Lower lobe of right lung (tissue), 2 donors: Measurements from ENCODE around the gene PDSS1. TPM values are rescaled to one million over a fixed set of nuclear protein-coding genes. Genes with fewer than 3 reads are reported as not detected.

Experiments used
- ATAC-seq, 2 donors: fragments of 200-7000 bp; cut with Tn5 transposase; one replicate each; pipeline ENCODE4 v1.9.1; 2020 to 2022; ENCODE audit warnings: mild to moderate bottlenecking in 2 of 2, moderate library complexity in 2 of 2
- DNase-seq: peaks from one replicate; pipeline ENCODE4 v3.0.0-alpha.2; 2020
- H3K27ac ChIP-seq: fragments of 200-600 bp; one replicate; pipeline ENCODE4 v1.8.0; 2022
- H3K27me3 ChIP-seq: fragments of 200-600 bp; one replicate; pipeline ENCODE4 v1.8.0; 2022; ENCODE audit warnings: low read depth
- H3K36me3 ChIP-seq: fragments of 200-600 bp; one replicate; pipeline ENCODE4 v1.8.0; 2022; ENCODE audit warnings: mild to moderate bottlenecking
- H3K4me1 ChIP-seq: fragments of 200-600 bp; one replicate; pipeline ENCODE4 v1.8.0; 2022
- H3K4me3 ChIP-seq: fragments of 200-600 bp; one replicate; pipeline ENCODE4 v1.8.0; 2022; ENCODE audit warnings: mild to moderate bottlenecking
- H3K9me3 ChIP-seq: fragments of 200-600 bp; one replicate; pipeline ENCODE4 v1.8.0; 2022
- intact Hi-C: fragments of 100-400 bp; cut with DNase I; formaldehyde crosslinking; loops from one replicate; pipeline ENCODE4 v1.11.0; 2022
- total RNA-seq: library from RNA; stranded (reverse); fragmentation: NEBNext Ultra II Directional; extraction: Animal tissue kit (Norgen Biotek cat#: 25700); gene quantifications from one replicate; pipeline ENCODE4 v1.2.1, GENCODE V29; 2021
- TF ChIP-seq, protein P1 (sequence below): fragments of 200-600 bp; IDR thresholded peaks from one replicate; pipeline ENCODE4 v1.8.0; 2022; ENCODE audit warnings: antibody characterized with exemption, mild to moderate bottlenecking
- donor health status: DM: no; HTN: yes; CAD: no; lungs with severe emphysema.

Gene PDSS1
- total RNA-seq, 1 donor from 2014 or later: 6.4 TPM

DNA sequence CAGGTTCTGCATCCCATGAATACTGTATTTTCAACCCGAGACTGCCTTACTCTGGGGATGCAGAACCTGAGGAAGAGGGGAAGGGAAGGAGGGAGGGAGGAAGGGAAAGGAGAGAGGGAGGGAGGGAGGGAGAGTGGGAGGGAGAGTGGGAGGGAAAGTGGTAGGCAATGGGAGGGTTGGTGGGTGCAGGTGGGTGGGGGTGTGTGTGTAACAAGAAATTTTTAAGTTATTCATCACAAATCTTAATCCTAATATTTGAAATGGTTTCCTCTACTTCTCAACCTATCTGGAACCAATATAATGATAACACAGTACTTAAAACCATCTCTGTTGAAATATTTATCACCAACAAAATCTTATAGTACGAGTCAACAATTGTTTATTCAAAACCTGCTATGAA lies 68.0 kb downstream of the PDSS1 start:
- Histone ChIP-seq H3K9me3 (no peaks in the 10 kb centered on the region), H3K4me3 (no peak overlapping the region), H3K27me3 (no peaks in the 10 kb centered on the region), H3K4me1 (no peaks in the 10 kb centered on the region), H3K27ac (no peak overlapping the region), H3K36me3 (peaks cover 55% of the 10 kb centered on the region)
- DNase-seq: no peak
- no peak for ATAC-seq
- TF ChIP-seq, protein P1, sequence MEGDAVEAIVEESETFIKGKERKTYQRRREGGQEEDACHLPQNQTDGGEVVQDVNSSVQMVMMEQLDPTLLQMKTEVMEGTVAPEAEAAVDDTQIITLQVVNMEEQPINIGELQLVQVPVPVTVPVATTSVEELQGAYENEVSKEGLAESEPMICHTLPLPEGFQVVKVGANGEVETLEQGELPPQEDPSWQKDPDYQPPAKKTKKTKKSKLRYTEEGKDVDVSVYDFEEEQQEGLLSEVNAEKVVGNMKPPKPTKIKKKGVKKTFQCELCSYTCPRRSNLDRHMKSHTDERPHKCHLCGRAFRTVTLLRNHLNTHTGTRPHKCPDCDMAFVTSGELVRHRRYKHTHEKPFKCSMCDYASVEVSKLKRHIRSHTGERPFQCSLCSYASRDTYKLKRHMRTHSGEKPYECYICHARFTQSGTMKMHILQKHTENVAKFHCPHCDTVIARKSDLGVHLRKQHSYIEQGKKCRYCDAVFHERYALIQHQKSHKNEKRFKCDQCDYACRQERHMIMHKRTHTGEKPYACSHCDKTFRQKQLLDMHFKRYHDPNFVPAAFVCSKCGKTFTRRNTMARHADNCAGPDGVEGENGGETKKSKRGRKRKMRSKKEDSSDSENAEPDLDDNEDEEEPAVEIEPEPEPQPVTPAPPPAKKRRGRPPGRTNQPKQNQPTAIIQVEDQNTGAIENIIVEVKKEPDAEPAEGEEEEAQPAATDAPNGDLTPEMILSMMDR: no peak
- intact Hi-C loops: no loop called here

DNA sequence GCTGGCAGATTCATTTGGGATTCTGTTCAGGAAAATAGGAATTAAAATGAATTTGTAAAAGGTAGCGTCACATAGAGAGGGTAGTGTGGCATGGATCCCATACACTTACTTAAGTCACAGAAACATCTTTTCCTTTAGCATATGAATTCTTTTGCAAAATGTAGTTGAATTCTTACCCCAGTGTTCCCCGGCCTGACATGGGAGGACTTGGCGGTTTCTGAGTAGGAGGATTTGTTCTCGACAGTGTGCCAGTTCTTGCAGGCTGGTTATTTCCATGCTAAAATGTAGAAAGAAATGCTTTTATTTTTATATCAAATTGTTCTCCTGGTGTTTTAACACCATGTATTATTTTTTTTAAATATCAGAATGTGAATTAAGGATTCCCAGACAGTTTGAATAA lies 72.6 kb downstream of the PDSS1 start:
- Histone ChIP-seq H3K27me3 (no peaks in the 10 kb centered on the region), H3K36me3 (peaks cover 24% of the 10 kb centered on the region), H3K9me3 (no peaks in the 10 kb centered on the region), H3K4me1 (no peaks in the 10 kb centered on the region), H3K4me3 (no peak overlapping the region), H3K27ac (no peak overlapping the region)
- intact Hi-C loops: no loop called here
- DNase-seq (no peak), ATAC-seq (no peak)
- TF ChIP-seq, protein P1: no peak

DNA sequence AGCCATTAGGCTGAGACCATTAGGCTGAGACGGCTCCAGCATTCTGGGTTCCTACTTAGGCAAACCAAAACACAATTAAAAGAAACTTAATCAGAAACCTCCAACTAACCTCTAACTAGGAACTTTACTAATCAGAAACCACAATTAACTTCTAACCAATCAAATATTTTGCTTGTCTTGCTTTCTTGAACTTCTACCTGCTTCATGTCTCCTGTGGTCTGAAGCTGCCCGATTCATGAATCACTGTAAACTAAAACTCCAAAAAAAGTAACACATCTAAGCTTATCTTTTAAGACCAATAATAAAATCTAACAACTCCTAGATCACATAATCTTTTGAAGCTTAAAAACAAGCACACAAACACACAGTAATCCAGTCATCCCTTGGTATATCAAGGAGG lies 76.1 kb downstream of the PDSS1 start:
- H3K36me3 ChIP-seq: peaks cover 7% of the 10 kb centered on the region
- ATAC-seq: no peak
- TF ChIP-seq, protein P1: no peak
- no peak overlapping the region for H3K4me3 ChIP-seq
- H3K9me3 ChIP-seq: no peaks in the 10 kb centered on the region
- H3K27me3 ChIP-seq: no peaks in the 10 kb centered on the region
- H3K27ac ChIP-seq: no peak overlapping the region
- DNase-seq: no peak
- no peaks in the 10 kb centered on the region for H3K4me1 ChIP-seq
- intact Hi-C loops: no loop called here

DNA sequence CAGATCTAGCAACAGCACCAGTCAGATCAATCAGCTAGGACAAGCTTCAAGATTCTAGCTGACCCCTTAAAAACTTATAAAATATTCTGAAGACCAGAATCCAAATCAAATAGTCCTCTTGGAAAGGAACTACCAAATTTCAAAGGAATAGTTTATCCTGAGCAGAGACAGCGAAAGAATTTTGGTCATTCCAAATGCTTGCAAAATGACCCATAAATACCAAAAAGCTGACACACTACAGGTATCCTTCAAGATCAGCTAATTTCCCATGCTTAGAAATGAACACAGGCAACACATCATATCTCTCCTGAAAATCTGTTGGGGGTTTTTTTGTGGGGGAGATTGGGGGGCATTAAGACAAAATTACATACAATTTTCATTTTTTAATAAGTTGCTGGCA lies 78.8 kb downstream of the PDSS1 start:
- ATAC-seq: no peak
- intact Hi-C loops: no loop called here
- H3K27ac ChIP-seq: no peak overlapping the region

DNA sequence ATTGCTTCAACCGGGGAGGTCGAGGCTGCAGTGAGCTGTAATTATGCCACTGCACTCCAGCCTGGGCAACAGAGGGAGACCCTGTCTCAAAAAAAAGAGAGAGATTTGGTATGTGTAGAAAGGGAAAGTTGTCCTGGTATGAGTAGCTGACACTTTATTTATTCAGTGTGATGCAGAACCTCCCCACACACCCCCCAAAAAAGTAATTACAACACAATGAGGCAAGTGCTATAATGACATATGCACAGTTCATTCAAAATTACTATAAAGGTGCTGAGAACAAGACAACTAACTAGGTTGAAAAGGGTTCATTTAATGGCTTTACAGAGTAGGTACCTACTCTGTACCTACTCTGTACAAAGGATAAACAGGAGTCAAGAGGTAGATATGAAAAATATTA lies 80.2 kb downstream of the PDSS1 start:
- no peaks in the 10 kb centered on the region for H3K27me3 ChIP-seq
- H3K36me3 ChIP-seq: no peaks in the 10 kb centered on the region
- no peak overlapping the region for H3K4me3 ChIP-seq
- H3K4me1 ChIP-seq: peaks cover 27% of the 10 kb centered on the region
- H3K9me3 ChIP-seq: no peaks in the 10 kb centered on the region
- ATAC-seq (no peak), DNase-seq (no peak)
- TF ChIP-seq, protein P1: no peak
- intact Hi-C loops: no loop called here
- H3K27ac ChIP-seq: no peak overlapping the region

More for the DNA sequence above, 78.8 kb downstream of the PDSS1 start:
- no peak overlapping the region for H3K4me3 ChIP-seq
- H3K27me3 ChIP-seq: no peaks in the 10 kb centered on the region
- TF ChIP-seq, protein P1: no peak
- no peaks in the 10 kb centered on the region for H3K36me3 ChIP-seq
- no peaks in the 10 kb centered on the region for H3K9me3 ChIP-seq
- peaks cover 19% of the 10 kb centered on the region for H3K4me1 ChIP-seq
- no peak for DNase-seq
